ENCODE data around the gene CALCOCO2. TPM values are rescaled to one million over a fixed set of nuclear protein-coding genes. Genes with fewer than 3 reads are reported as not detected.
"Not testable (repeated sequence)": the region's sequence is repeated elsewhere in the genome, so short reads cannot be mapped to it uniquely, and the experiment has no call there.

CALCOCO2 gene
- polyA plus RNA-seq, 3 donors: 47.7 to 118 (median 96.0) TPM

- no peak overlapping the region for H3K27ac ChIP-seq (ENCODE audit: low read depth, low read length)
- WGBS, 3 donors: 49 to 73% (median 58%) methylated on average over 9 of the region's 9 CpGs
Observed at GRCh38 chr17:48818361-48818841, 12.4 kb upstream of the CALCOCO2 start.

GRCh38 chr17:48819466-48819865, 11.4 kb upstream of the CALCOCO2 start:
- 75 to 86% (median 86%) methylated on average over 11 of the region's 11 CpGs for WGBS, 3 donors
- H3K27ac ChIP-seq (ENCODE audit: low read depth, low read length): no peak overlapping the region

- H3K27ac ChIP-seq (ENCODE audit: low read depth, low read length): not testable (repeated sequence)
- 65 to 84% (median 80%) methylated on average over 6 of the region's 6 CpGs for WGBS, 3 donors
Observed at GRCh38 chr17:48820936-48821335, 9.9 kb upstream of the CALCOCO2 start.

GRCh38 chr17:48825446-48826381, 5.1 kb upstream of the CALCOCO2 start:
- WGBS, 3 donors: 81 to 86% (median 81%) methylated on average over 11 of the region's 11 CpGs
- H3K27ac ChIP-seq (ENCODE audit: low read depth, low read length): no peak overlapping the region

GRCh38 chr17:48831549-48831883, 681 bp downstream of the CALCOCO2 start:
- WGBS, 3 donors: 1 to 2% (median 1%) methylated on average over 8 of the region's 8 CpGs
- H3K27ac ChIP-seq (ENCODE audit: low read depth, low read length): no peak overlapping the region

- H3K27ac ChIP-seq (ENCODE audit: low read depth, low read length): no peak overlapping the region
- WGBS, 3 donors: 77 to 83% (median 79%) methylated on average over 2 of the region's 2 CpGs
Observed at GRCh38 chr17:48834973-48835372, 4.1 kb downstream of the CALCOCO2 start.

- no peak overlapping the region for H3K27ac ChIP-seq (ENCODE audit: low read depth, low read length)
- 88 to 100% (median 97%) methylated on average over 2 of the region's 2 CpGs for WGBS, 3 donors
Observed at GRCh38 chr17:48835971-48836370, 5.1 kb downstream of the CALCOCO2 start.

- 70 to 91% (median 77%) methylated on average over 4 of the region's 4 CpGs for WGBS, 3 donors
- not testable (repeated sequence) for H3K27ac ChIP-seq (ENCODE audit: low read depth, low read length)
Observed at GRCh38 chr17:48837458-48837857, 6.6 kb downstream of the CALCOCO2 start.

GRCh38 chr17:48840441-48840840, 9.6 kb downstream of the CALCOCO2 start:
- WGBS, 3 donors: 57 to 70% (median 60%) methylated on average over 3 of the region's 3 CpGs
- H3K27ac ChIP-seq (ENCODE audit: low read depth, low read length): no peak overlapping the region

GRCh38 chr17:48841395-48841831, 10.6 kb downstream of the CALCOCO2 start:
- whole genome bisulfite sequencing, 3 donors: 3 to 32% (median 6%) methylated on average over 3 of the region's 3 CpGs
- no peak overlapping the region for H3K27ac ChIP-seq (ENCODE audit: low read depth, low read length)

GRCh38 chr17:48842746-48843145, 11.9 kb downstream of the CALCOCO2 start:
- no peak overlapping the region for H3K27ac ChIP-seq (ENCODE audit: low read depth, low read length)
- 82 to 96% (median 85%) methylated on average over 3 of the region's 3 CpGs for WGBS, 3 donors

GRCh38 chr17:48843187-48843900, 12.5 kb downstream of the CALCOCO2 start:
- H3K27ac ChIP-seq (ENCODE audit: low read depth, low read length): no peak overlapping the region
- WGBS, 3 donors: 76 to 84% (median 83%) methylated on average over 6 of the region's 6 CpGs

- 96 to 99% (median 97%) methylated on average over 4 of the region's 4 CpGs for WGBS, 3 donors
- no peak overlapping the region for H3K27ac ChIP-seq (ENCODE audit: low read depth, low read length)
Observed at GRCh38 chr17:48850792-48851323, 20.0 kb downstream of the CALCOCO2 start.

GRCh38 chr17:48854774-48855476, 24.1 kb downstream of the CALCOCO2 start:
- no peak overlapping the region for H3K27ac ChIP-seq (ENCODE audit: low read depth, low read length)
- 83 to 89% (median 84%) methylated on average over 7 of the region's 7 CpGs for WGBS, 3 donors

GRCh38 chr17:48856122-48856821, 25.4 kb downstream of the CALCOCO2 start:
- WGBS, 3 donors: 58 to 69% (median 61%) methylated on average over 3 of the region's 3 CpGs
- no peak overlapping the region for H3K27ac ChIP-seq (ENCODE audit: low read depth, low read length)

GRCh38 chr17:48860034-48860433, 29.2 kb downstream of the CALCOCO2 start:
- WGBS, 3 donors: 97 to 99% (median 98%) methylated on average over 3 of the region's 3 CpGs
- H3K27ac ChIP-seq (ENCODE audit: low read depth, low read length): no peak overlapping the region

GRCh38 chr17:48860456-48860855, 29.6 kb downstream of the CALCOCO2 start:
- WGBS, 3 donors: 94 to 96% (median 94%) methylated on average over 4 of the region's 4 CpGs
- no peak overlapping the region for H3K27ac ChIP-seq (ENCODE audit: low read depth, low read length)

- 55 to 79% (median 62%) methylated on average over 3 of the region's 3 CpGs for WGBS, 3 donors
- no peak overlapping the region for H3K27ac ChIP-seq (ENCODE audit: low read depth, low read length)
Observed at GRCh38 chr17:48868916-48869500, 38.2 kb downstream of the CALCOCO2 start.

All from adipose tissue (tissue), 3 donors.